Fibroblast of villous mesenchyme (primary cell): Measurements from ENCODE around the gene BLVRA. TPM values are rescaled to one million over a fixed set of nuclear protein-coding genes. Genes with fewer than 3 reads are reported as not detected.

Source experiments
- DNase-seq: peaks from one replicate; pipeline ENCODE4 v3.0.0-alpha.2; 2010; ENCODE audit warnings: low read depth
- H3K4me3 ChIP-seq: 2 replicates; pipeline ENCODE4 v1.5.1; 2011; ENCODE audit warnings: low read depth, mild to moderate bottlenecking, low read length
- CTCF ChIP-seq: IDR thresholded peaks from 2 replicates; pipeline ENCODE4 v1.5.1; 2012; ENCODE audit warnings: low read depth, mild to moderate bottlenecking, low read length; ENCODE audit not compliant: insufficient read depth
- total RNA-seq: library from RNA; depleted of rRNA; stranded (reverse); fragments of >200 nt; gene quantifications from 2 replicates; pipeline ENCODE4 v1.2.3, GENCODE V29; 2012

The BLVRA gene
- total RNA-seq, 1 donor = 14.7 TPM

DNA sequence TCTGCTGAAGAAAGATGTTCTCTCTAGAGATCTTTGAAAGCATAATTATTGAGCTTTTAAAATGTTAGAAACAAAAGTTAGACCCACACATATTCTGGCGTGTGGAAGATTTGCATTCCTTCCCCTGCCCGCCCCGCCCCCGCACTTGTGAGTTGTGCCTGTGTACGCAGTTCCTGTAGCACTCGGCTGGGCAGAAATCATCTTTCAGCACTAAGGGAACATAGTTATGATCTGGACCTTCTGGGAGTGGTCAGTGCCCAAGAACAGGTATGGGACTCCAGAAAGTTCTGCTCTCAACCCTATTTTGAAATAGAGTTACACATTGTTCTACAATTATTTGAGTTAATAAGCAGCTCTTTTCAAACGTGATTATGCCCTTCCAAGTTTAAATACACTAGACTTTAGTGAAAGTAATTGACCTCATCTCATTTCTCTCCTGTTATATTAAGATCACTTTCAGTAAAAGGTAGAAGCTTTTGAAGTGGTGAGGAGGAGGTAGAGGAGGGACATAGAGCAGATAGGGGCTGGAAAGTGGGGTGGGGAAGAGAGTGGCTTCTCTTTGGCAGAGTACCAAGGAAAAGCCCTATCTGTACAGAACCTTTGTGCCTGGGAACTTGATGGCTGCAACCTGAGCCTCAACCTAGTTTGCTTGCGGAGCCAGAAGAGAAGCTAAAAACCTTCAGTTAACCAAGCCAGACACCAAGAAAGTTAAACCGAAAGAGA lies 5.7 kb downstream of the BLVRA start:
- peak; percentile 50 for DNase-seq
- TF ChIP-seq CTCF = no peak
- no peak overlapping the region for H3K4me3 ChIP-seq

DNA sequence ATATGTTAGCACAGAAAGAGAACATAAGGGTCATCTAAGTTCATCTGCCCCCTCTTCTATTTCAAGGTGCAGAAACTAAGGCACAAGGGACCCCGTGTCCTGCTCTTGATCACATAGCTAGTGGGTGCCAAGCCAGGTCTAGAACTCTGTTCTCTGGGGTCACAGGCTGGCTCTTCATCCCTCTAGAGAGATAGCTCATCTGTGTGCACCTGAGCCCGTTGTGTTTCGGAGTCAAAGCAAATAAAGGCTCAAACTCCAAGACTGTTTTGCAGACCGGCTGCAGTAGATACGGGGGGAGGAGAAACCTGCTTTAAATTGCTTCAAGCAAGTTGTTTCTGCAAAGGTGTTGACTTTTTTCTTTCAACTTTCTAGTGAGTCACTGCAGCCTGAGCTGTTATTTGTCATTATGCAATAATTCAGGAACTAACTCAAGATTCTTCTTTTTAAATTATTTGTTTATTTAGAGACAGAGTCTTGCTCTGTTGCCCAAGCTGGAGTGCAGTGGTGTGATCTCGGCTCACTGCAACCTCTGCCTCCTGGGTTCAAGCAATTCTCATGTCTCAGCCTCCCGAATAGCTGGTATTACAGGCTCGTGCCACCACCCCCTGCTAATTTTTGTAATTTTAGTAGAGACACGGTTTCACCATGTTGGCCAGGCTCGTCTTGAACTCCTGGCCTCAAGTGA lies 6.5 kb downstream of the BLVRA start:
- DNase-seq = peak; percentile 67
- H3K4me3 ChIP-seq = no peak overlapping the region
- no peak for TF ChIP-seq CTCF

DNA sequence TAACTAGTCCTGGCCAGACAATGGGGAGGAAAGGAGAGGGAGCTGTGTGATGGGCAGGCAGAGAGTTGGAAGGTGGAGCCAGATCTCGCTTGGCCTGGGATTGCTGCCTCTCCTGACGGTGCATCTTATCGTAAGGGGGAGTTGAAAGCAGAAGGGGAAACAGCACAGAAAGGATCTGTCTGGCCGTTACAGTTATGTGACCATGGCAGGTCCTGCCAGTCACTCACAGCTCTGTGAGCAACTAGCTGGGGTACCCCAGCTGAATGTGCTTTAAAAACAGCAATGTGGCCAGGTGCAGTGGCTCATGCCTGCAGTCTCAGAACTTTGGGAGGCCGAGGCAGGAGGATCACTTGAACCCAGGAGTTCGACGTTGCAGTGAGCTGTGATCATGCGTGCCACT lies 8.1 kb downstream of the BLVRA start:
- no peak for TF ChIP-seq CTCF
- no peak overlapping the region for H3K4me3 ChIP-seq
- no peak for DNase-seq

GRCh38 chr7:43767311-43767710 lies 8.8 kb downstream of the BLVRA start:
- DNase-seq = no peak
- no peak overlapping the region for H3K4me3 ChIP-seq
- TF ChIP-seq CTCF = no peak

- no peak for DNase-seq
- H3K4me3 ChIP-seq = no peak overlapping the region
- no peak for TF ChIP-seq CTCF
These were observed 9.9 kb downstream of the BLVRA start for GRCh38 chr7:43768201-43768886.

- no peak overlapping the region for H3K4me3 ChIP-seq
- no peak for TF ChIP-seq CTCF
- no peak for DNase-seq
These were observed 10.4 kb downstream of the BLVRA start for GRCh38 chr7:43768887-43769272.
